GM21447 (cell line): Measurements from ENCODE around the gene TBCCD1.
"Not testable (repeated sequence)": the region's sequence is repeated elsewhere in the genome, so short reads cannot be mapped to it uniquely, and the experiment has no call there.

Source experiments
- ATAC-seq: cut with Tn5 transposase; IDR thresholded peaks from one replicate; pipeline ENCODE4 v1.9.1; 2021; ENCODE audit not compliant: unreplicated experiment

The TBCCD1 gene

GRCh38 chr3:186552408-186553031 lies 14.6 kb downstream of the TBCCD1 start:
- no peak for ATAC-seq

GRCh38 chr3:186551387-186551786 lies 15.8 kb downstream of the TBCCD1 start:
- no peak for ATAC-seq

GRCh38 chr3:186549497-186549896 lies 17.6 kb downstream of the TBCCD1 start:
- no peak for ATAC-seq

GRCh38 chr3:186544281-186544680 lies 22.9 kb downstream of the TBCCD1 start, which contains the start of gene CRYGS:
TSS of gene CRYGS (minus strand) at chr3:186544380. CDS start at chr3:186544326, 54 bp downstream.
- no peak for ATAC-seq

GRCh38 chr3:186540835-186541226 lies 26.3 kb downstream of the TBCCD1 start:
- no peak for ATAC-seq

- no peak for ATAC-seq
Observed at GRCh38 chr3:186540221-186540834, 26.8 kb downstream of the TBCCD1 start.

GRCh38 chr3:186538779-186539178 lies 28.4 kb downstream of the TBCCD1 start:
- no peak for ATAC-seq

GRCh38 chr3:186536883-186537844 lies 30.0 kb downstream of the TBCCD1 start:
- ATAC-seq, result no peak

- ATAC-seq, result peak; percentile 83
Observed at GRCh38 chr3:186534113-186534669, 32.9 kb downstream of the TBCCD1 start.

GRCh38 chr3:186532598-186533072 lies 34.5 kb downstream of the TBCCD1 start:
- peak; percentile 55 for ATAC-seq

GRCh38 chr3:186531694-186532093 lies 35.4 kb downstream of the TBCCD1 start:
- ATAC-seq, result not testable (repeated sequence)

GRCh38 chr3:186530415-186530814 lies 36.7 kb downstream of the TBCCD1 start:
- ATAC-seq, result no peak

- no peak for ATAC-seq
Observed at GRCh38 chr3:186529201-186529999, 37.7 kb downstream of the TBCCD1 start.

GRCh38 chr3:186526256-186526606 lies 40.9 kb downstream of the TBCCD1 start:
- peak; percentile 37 for ATAC-seq

- ATAC-seq, result peak; percentile 16
Observed at GRCh38 chr3:186525369-186526255, 41.5 kb downstream of the TBCCD1 start.

GRCh38 chr3:186524616-186525015 lies 42.5 kb downstream of the TBCCD1 start:
- no peak for ATAC-seq

GRCh38 chr3:186523434-186523833 lies 43.7 kb downstream of the TBCCD1 start:
- no peak for ATAC-seq

GRCh38 chr3:186523022-186523421 lies 44.1 kb downstream of the TBCCD1 start:
- no peak for ATAC-seq
